ENCODE measurements around the gene ZNF611. TPM values are rescaled to one million over a fixed set of nuclear protein-coding genes. Genes with fewer than 3 reads are reported as not detected.

The ZNF611 gene
- total and polyA plus RNA-seq, 9 of the 15 experiments (the other 6 are each of a cell fraction or from before 2014, with no cell fraction given), result 3.7 to 29.6 (median 12.8) TPM

DNA sequence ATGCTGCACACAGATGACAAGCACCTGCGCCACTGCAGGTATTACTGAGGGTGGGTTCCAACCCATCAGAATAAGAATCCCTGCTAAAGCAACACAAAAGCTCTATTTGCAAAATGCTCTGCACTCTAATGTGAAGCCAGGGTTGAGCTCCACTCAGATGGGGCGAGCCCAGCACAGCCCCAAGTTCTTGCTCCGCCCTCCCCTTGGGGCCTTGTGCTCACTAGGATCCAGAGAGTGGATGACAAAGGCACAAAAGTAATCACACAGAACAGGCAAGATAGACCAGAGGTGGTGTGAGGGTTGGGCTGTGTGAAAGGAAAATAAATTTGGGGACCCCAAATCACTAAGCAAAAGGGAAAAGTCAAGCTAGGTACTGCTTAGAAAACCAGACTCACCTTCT is 8.2 kb upstream of the ZNF611 start:
- ChIA-PET CTCF (ENCODE audit: low intra/inter-chr PET ratio) (no interaction called here), POLR2A (no interaction called here)
- no peaks in the 10 kb centered on the region for H4K20me1 ChIP-seq (replicated peaks; ENCODE audit: control insufficient read depth, insufficient read depth, low read length)
- ATAC-seq, result no peak
- H3K36me3 ChIP-seq (ENCODE audit: control insufficient read depth, insufficient read depth, low read length), result no peaks in the 10 kb centered on the region
- H3K79me2 ChIP-seq (ENCODE audit: control insufficient read depth, insufficient read depth, low read length), result no peaks in the 10 kb centered on the region
- no peak for FAIRE-seq
- H2AFZ ChIP-seq (ENCODE audit: low read depth, low read length), result no peak overlapping the region
- in situ Hi-C loops (cut with MboI), result no loop called here
- H3K4me2 ChIP-seq (ENCODE audit: insufficient read depth, low read length), result no peak overlapping the region
- no peak for DNase-seq (ENCODE audit: extremely low read depth in 1 of 4, low spot score in 3 of 4)
- peaks cover 0 to 6% of the 10 kb centered on the region in 2 experiments; a peak in 3 of 5 replicates for H3K4me1 ChIP-seq (replicated peaks in 1 of 2; ENCODE audit: control insufficient read depth in 2 of 2, insufficient read depth in 2 of 2, low read length in 2 of 2)
- H3K9ac ChIP-seq (ENCODE audit: insufficient read depth in 1 of 2, low read depth in 2 of 2, low read length in 2 of 2), result no peak overlapping the region
- intact Hi-C loops (cut with micrococcal nuclease), result no loop called here
- H3K27ac ChIP-seq (ENCODE audit: extremely low read depth, low read depth, low read length), result no peak overlapping the region
- WGBS (ENCODE audit: insufficient coverage, low coverage, missing lambda C conversion rate), result 63% methylated on average over 2 of the region's 3 CpGs
- H3K9me1 ChIP-seq (ENCODE audit: control insufficient read depth, insufficient read depth, low read length), result no peaks in the 10 kb centered on the region
- no TSS peak for BruUV-seq (replicated peaks)
- no peaks in the 10 kb centered on the region; the same call in none of the 2 replicates for H3K9me3 ChIP-seq (replicated peaks; ENCODE audit: control insufficient read depth, insufficient read depth, low read depth, low read length)
- H3K27me3 ChIP-seq (ENCODE audit: control insufficient read depth in 2 of 2, insufficient read depth in 2 of 2, low read length in 2 of 2), result no peaks in the 10 kb centered on the region
- TF ChIP-seq PCBP2 (IDR thresholded peaks at IDR 0.05; ENCODE audit: low read depth, low read length, poor library complexity, severe bottlenecking) (no peak), TGIF2 (CRISPR knock-in tag; IDR thresholded peaks at IDR 0.05) (no peak), ZNF445 (CRISPR knock-in tag; IDR thresholded peaks at IDR 0.05; ENCODE audit: low read depth) (no peak), JUND (IDR thresholded peaks at IDR 0.05; ENCODE audit: borderline replicate concordance, low read depth, low read length) (no peak), JUND (tag; IDR thresholded peaks at IDR 0.05; ENCODE audit: borderline replicate concordance, low read depth, low read length) (no peak), ZNF274 (IDR thresholded peaks at IDR 0.05; ENCODE audit: borderline replicate concordance, low read depth, low read length) (no peak), GATAD2A (IDR thresholded peaks at IDR 0.05) (no peak), SIX5 (IDR thresholded peaks at IDR 0.05; ENCODE audit: borderline replicate concordance in 1 of 2, insufficient read depth in 1 of 2, low read depth in 1 of 2, low read length in 2 of 2) (no peak), BACH1 (tag; IDR thresholded peaks at IDR 0.05) (no peak), TAF15 (IDR thresholded peaks at IDR 0.05; ENCODE audit: low read depth, low read length) (no peak), SREBF2 (CRISPR knock-in tag; IDR thresholded peaks at IDR 0.05) (no peak), HNRNPUL1 (IDR thresholded peaks at IDR 0.05; ENCODE audit: low read length) (no peak), HEY1 (CRISPR knock-in tag; IDR thresholded peaks at IDR 0.05; ENCODE audit: borderline replicate concordance) (no peak), ZZZ3 (IDR thresholded peaks at IDR 0.05) (no peak)
- TF ChIP-seq, protein P1, sequence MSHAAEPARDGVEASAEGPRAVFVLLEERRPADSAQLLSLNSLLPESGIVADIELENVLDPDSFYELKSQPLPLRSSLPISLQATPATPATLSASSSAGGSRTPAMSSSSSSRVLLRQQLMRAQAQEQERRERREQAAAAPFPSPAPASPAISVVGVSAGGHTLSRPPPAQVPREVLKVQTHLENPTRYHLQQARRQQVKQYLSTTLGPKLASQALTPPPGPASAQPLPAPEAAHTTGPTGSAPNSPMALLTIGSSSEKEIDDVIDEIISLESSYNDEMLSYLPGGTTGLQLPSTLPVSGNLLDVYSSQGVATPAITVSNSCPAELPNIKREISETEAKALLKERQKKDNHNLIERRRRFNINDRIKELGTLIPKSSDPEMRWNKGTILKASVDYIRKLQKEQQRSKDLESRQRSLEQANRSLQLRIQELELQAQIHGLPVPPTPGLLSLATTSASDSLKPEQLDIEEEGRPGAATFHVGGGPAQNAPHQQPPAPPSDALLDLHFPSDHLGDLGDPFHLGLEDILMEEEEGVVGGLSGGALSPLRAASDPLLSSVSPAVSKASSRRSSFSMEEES (CRISPR knock-in tag; IDR thresholded peaks at IDR 0.05), result no peak
- no peak overlapping the region for H3K4me3 ChIP-seq

Measured in K562 (cell line).